Thoracic aorta (tissue), 2 donors: Measurements from ENCODE around the gene AIF1. TPM values are rescaled to one million over a fixed set of nuclear protein-coding genes. Genes with fewer than 3 reads are reported as not detected.

Source experiments
- ATAC-seq: fragments of 150-250 bp; one replicate; pipeline ENCODE4 v1.8.0; 2017; ENCODE audit warnings: low read depth; ENCODE audit not compliant: insufficient number of reproducible peaks, low FRiP score
- DNase-seq: peaks from one replicate; pipeline ENCODE4 v3.0.0-alpha.2; 2020; ENCODE audit warnings: low spot score
- H3K27ac ChIP-seq, 2 donors: fragments of 200-600 bp; sonication (generic); 1 replicate in 1 of 2; 2 replicates in 1 of 2; pipeline ENCODE4 v1.5.1; 2016; ENCODE audit warnings: mild to moderate bottlenecking in 2 of 2, moderate library complexity in 2 of 2
- H3K27me3 ChIP-seq: fragments of 200-600 bp; sonication (generic); replicated peaks from 2 replicates; pipeline ENCODE4 v1.6.0; 2016; ENCODE audit warnings: mild to moderate bottlenecking; ENCODE audit not compliant: insufficient read depth
- H3K36me3 ChIP-seq: fragments of 200-600 bp; sonication (generic); one replicate; pipeline ENCODE4 v1.5.1; 2016
- H3K4me1 ChIP-seq, 2 donors: fragments of 200-600 bp; sonication (generic); 1 replicate in 1 of 2; 2 replicates in 1 of 2; pipeline versions ENCODE4 v1.5.1 to v1.6.0; 2016; ENCODE audit warnings: low read depth in 2 of 2, mild to moderate bottlenecking in 1 of 2; ENCODE audit not compliant: control insufficient read depth in 1 of 2
- H3K4me3 ChIP-seq: fragments of 200-600 bp; sonication (generic); 2 replicates; pipeline ENCODE4 v1.5.1; 2016; ENCODE audit warnings: mild to moderate bottlenecking
- H3K9me3 ChIP-seq: fragments of 200-600 bp; sonication (generic); 2 replicates; pipeline ENCODE4 v1.5.1; 2016
- CTCF ChIP-seq: fragments of 200-600 bp; sonication (generic); IDR thresholded peaks from one replicate; pipeline ENCODE4 v1.5.1; 2019; ENCODE audit warnings: antibody characterized with exemption
- total RNA-seq, 2 donors: library from RNA; depleted of rRNA; stranded (reverse); fragments of >200 nt; gene quantifications; one replicate each; pipeline versions ENCODE4 v1.1.0 to v1.2.3, GENCODE V29; 2016

AIF1 gene
- total RNA-seq, 2 donors from 2014 or later: 21.5 to 39.6 TPM

GRCh38 chr6:31661262-31662123, 46.5 kb downstream of the AIF1 start:
- peak overlapping the region; percentile 82 for H3K4me3 ChIP-seq
- peak overlapping the region; percentile 78 to 90 for H3K27ac ChIP-seq
- no peaks in the 10 kb centered on the region for H3K27me3 ChIP-seq
- ATAC-seq: no peak
- DNase-seq: no peak
- no peaks in the 10 kb centered on the region for H3K36me3 ChIP-seq
- peaks cover 25 to 63% of the 10 kb centered on the region in 2 donors for H3K4me1 ChIP-seq
- no peak for TF ChIP-seq CTCF
- no peaks in the 10 kb centered on the region for H3K9me3 ChIP-seq

GRCh38 chr6:31662124-31662723, 47.2 kb downstream of the AIF1 start:
- Histone ChIP-seq H3K27me3 (no peaks in the 10 kb centered on the region), H3K4me3 (no peak overlapping the region), H3K4me1 (peaks cover 32 to 68% of the 10 kb centered on the region in 2 donors), H3K36me3 (peaks cover 1% of the 10 kb centered on the region), H3K9me3 (no peaks in the 10 kb centered on the region), H3K27ac (peak overlapping the region in 1 of 2 donors; percentile 4)
- no peak for TF ChIP-seq CTCF
- no peak for DNase-seq
- no peak for ATAC-seq

- TF ChIP-seq CTCF: no peak
- no peaks in the 10 kb centered on the region for H3K27me3 ChIP-seq
- peak overlapping the region; percentile 98 for H3K4me3 ChIP-seq
- DNase-seq (no peak), ATAC-seq (no peak)
- peaks cover 12% of the 10 kb centered on the region for H3K36me3 ChIP-seq
- peaks cover 33 to 70% of the 10 kb centered on the region in 2 donors for H3K4me1 ChIP-seq
- peak overlapping the region; percentile 95 to 97 for H3K27ac ChIP-seq
- H3K9me3 ChIP-seq: no peaks in the 10 kb centered on the region
Observed at GRCh38 chr6:31663126-31663960, 48.3 kb downstream of the AIF1 start.

GRCh38 chr6:31663961-31664789, 49.1 kb downstream of the AIF1 start:
- H3K9me3 ChIP-seq: no peaks in the 10 kb centered on the region
- DNase-seq (no peak), ATAC-seq (no peak)
- peaks cover 21% of the 10 kb centered on the region for H3K36me3 ChIP-seq
- H3K27me3 ChIP-seq: no peaks in the 10 kb centered on the region
- H3K4me1 ChIP-seq: peaks cover 25 to 65% of the 10 kb centered on the region in 2 donors
- TF ChIP-seq CTCF: no peak
- H3K4me3 ChIP-seq: peak overlapping the region; percentile 98
- peak overlapping the region; percentile 95 to 97 for H3K27ac ChIP-seq
